WTC11 (cell line): Measurements from ENCODE around the gene SSR1.

Experiments
- FOXJ3 ChIP-seq: sonication (generic); formaldehyde crosslinking; IDR thresholded peaks from 2 replicates; pipeline ENCODE4 v1.9.0; 2021; ENCODE audit warnings: missing genetic modification reagents, mild to moderate bottlenecking, borderline replicate concordance
- KAT7 ChIP-seq: sonication (generic); formaldehyde crosslinking; IDR thresholded peaks from 2 replicates; pipeline ENCODE4 v1.8.1; 2023; ENCODE audit warnings: missing genetic modification reagents, mild to moderate bottlenecking, borderline replicate concordance
- MAX ChIP-seq: sonication (generic); formaldehyde crosslinking; IDR thresholded peaks from 2 replicates; pipeline ENCODE4 v1.8.0; 2022; ENCODE audit warnings: mild to moderate bottlenecking, missing genetic modification reagents
- TF ChIP-seq, protein P1 (sequence below): fragments of 200-600 bp; IDR thresholded peaks from 2 replicates; pipeline ENCODE4 v1.8.0; 2022; ENCODE audit warnings: antibody characterized with exemption

DNA sequence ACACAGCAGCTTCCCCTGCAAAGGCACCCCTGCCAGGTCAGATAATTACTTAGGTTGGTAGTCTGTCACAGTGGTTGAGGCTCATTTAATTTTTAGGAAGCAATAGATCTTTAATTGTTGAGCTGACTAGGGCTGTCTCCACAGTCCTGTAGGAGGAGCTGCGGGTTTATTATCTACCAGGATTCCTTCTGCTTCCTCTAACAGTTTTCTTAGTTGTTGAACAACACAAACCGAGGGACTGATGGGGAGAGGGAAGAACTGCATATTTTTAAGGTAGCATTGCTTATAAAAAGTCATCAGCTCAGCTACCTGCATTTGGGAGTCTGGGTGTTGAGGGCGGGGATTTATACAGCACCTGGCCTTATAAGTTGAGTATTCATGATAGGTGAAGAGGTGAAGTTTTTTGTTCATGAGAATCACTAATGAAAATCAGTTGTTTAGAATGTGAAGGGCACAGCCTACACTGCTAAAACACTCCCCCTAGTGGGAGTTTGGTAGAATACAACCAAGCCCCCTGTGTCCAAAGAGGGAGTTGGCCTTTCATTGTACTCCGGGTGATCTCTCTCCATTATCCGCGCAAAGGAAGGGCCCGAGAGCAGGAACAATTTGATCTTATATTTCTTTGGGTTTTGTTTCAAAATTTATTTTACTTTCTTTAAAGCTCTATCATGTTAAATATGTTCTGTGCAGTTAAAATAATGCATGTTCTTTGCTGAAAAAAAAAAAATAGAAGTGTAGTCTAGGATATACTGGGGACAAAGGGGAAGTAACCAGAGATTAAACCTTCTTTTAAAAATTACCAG, 69.6 kb downstream of the SSR1 start:
- TF ChIP-seq, protein P1, sequence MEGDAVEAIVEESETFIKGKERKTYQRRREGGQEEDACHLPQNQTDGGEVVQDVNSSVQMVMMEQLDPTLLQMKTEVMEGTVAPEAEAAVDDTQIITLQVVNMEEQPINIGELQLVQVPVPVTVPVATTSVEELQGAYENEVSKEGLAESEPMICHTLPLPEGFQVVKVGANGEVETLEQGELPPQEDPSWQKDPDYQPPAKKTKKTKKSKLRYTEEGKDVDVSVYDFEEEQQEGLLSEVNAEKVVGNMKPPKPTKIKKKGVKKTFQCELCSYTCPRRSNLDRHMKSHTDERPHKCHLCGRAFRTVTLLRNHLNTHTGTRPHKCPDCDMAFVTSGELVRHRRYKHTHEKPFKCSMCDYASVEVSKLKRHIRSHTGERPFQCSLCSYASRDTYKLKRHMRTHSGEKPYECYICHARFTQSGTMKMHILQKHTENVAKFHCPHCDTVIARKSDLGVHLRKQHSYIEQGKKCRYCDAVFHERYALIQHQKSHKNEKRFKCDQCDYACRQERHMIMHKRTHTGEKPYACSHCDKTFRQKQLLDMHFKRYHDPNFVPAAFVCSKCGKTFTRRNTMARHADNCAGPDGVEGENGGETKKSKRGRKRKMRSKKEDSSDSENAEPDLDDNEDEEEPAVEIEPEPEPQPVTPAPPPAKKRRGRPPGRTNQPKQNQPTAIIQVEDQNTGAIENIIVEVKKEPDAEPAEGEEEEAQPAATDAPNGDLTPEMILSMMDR: peak; percentile 78
- TF ChIP-seq MAX (CRISPR knock-in tag) (no peak), KAT7 (no peak), FOXJ3 (CRISPR knock-in tag) (no peak)
